Neural cell (in vitro differentiated cells): ENCODE results near the gene SPATA31C2. TPM values are rescaled to one million over a fixed set of nuclear protein-coding genes. Genes with fewer than 3 reads are reported as not detected.

Experiments used
- H2AFZ ChIP-seq: fragments of 200-600, 300-800 bp; sonication (generic), shearing (Covaris generic); 2 replicates; pipeline ENCODE4 v1.6.0; 2014; ENCODE audit warnings: low read depth, mild to moderate bottlenecking, antibody characterized with exemption, low read length, moderate library complexity
- H3F3A ChIP-seq: fragments of 200-600 bp; shearing (Covaris generic); 2 replicates; pipeline ENCODE4 v1.6.1; 2016; ENCODE audit warnings: mild to moderate bottlenecking, moderate library complexity, mixed read lengths, antibody characterized with exemption, low read length; ENCODE audit not compliant: insufficient read depth, poor library complexity, severe bottlenecking
- H3K27ac ChIP-seq: fragments of 200-600, 300-800 bp; sonication (generic), shearing (Covaris generic); 2 replicates; pipeline ENCODE4 v1.5.1; 2014; ENCODE audit warnings: mild to moderate bottlenecking, low read length, moderate library complexity
- H3K27me3 ChIP-seq: fragments of 300-800, 200-600 bp; sonication (generic), shearing (Covaris generic); 2 replicates; pipeline ENCODE4 v1.6.0; 2014; ENCODE audit warnings: mild to moderate bottlenecking, low read depth, low read length, moderate library complexity; ENCODE audit not compliant: insufficient read depth
- H3K36me3 ChIP-seq: fragments of 300-800, 200-600 bp; sonication (generic), shearing (Covaris generic); 2 replicates; pipeline ENCODE4 v1.5.1; 2014; ENCODE audit warnings: mild to moderate bottlenecking, antibody characterized with exemption, low read length, moderate library complexity; ENCODE audit not compliant: insufficient read depth
- H3K4me2 ChIP-seq: fragments of 300-800, 200-600 bp; sonication (generic), shearing (Covaris generic); 2 replicates; pipeline ENCODE4 v1.6.0; 2014; ENCODE audit warnings: mild to moderate bottlenecking, low read length
- H3K4me3 ChIP-seq: fragments of 300-800, 200-600 bp; sonication (generic), shearing (Covaris generic); 2 replicates; pipeline ENCODE4 v1.5.1; 2014; ENCODE audit warnings: mild to moderate bottlenecking, low read length, moderate library complexity
- H3K79me2 ChIP-seq: fragments of 200-600 bp; shearing (Covaris generic); replicated peaks from 2 replicates; pipeline ENCODE4 v1.6.0; 2014; ENCODE audit warnings: mild to moderate bottlenecking, low read length, moderate library complexity; ENCODE audit not compliant: insufficient read depth
- H3K9ac ChIP-seq: fragments of 300-800, 200-600 bp; sonication (generic), shearing (Covaris generic); 2 replicates; pipeline ENCODE4 v1.6.1; 2016; ENCODE audit warnings: mild to moderate bottlenecking, low read length, mixed read lengths
- H3K9me2 ChIP-seq: fragments of 200-600 bp; shearing (Covaris generic); 2 replicates; pipeline ENCODE4 v1.6.1; 2016; ENCODE audit warnings: mild to moderate bottlenecking, low read length, mixed read lengths; ENCODE audit not compliant: insufficient read depth
- H3K9me3 ChIP-seq: fragments of 200-600, 300-800 bp; sonication (generic), shearing (Covaris generic); 2 replicates; pipeline ENCODE4 v1.6.1; 2016; ENCODE audit warnings: mild to moderate bottlenecking, mixed run types, low read length, moderate library complexity, mixed read lengths
- H4K20me1 ChIP-seq: fragments of 200-600 bp; shearing (Covaris generic); 2 replicates; pipeline ENCODE4 v1.6.1; 2016; ENCODE audit warnings: mild to moderate bottlenecking, mixed run types; ENCODE audit not compliant: insufficient read depth
- EP300 ChIP-seq: fragments of 450-650 bp; conservative IDR thresholded peaks from 2 replicates; pipeline ENCODE4 v1.6.1; 2014; ENCODE audit warnings: antibody characterized with exemption, mild to moderate bottlenecking, moderate library complexity; ENCODE audit not compliant: poor library complexity, severe bottlenecking
- EZH2 ChIP-seq: fragments of 200-600, 300-800 bp; shearing (Covaris generic), sonication (generic); IDR thresholded peaks from 2 replicates; pipeline ENCODE4 v1.6.1; 2014; ENCODE audit warnings: antibody characterized with exemption, low read length, borderline replicate concordance, mild to moderate bottlenecking; ENCODE audit not compliant: insufficient read depth, poor library complexity, severe bottlenecking
- MXI1 ChIP-seq: fragments of 450-650 bp; conservative IDR thresholded peaks from 2 replicates; pipeline ENCODE4 v1.6.1; 2014; ENCODE audit warnings: antibody characterized with exemption, mild to moderate bottlenecking; ENCODE audit not compliant: poor library complexity, severe bottlenecking
- POLR2AphosphoS5 ChIP-seq: IDR thresholded peaks from 2 replicates; pipeline ENCODE4 v1.6.1; 2012
- RAD21 ChIP-seq: fragments of 450-650 bp; conservative IDR thresholded peaks from 2 replicates; pipeline ENCODE4 v1.6.1; 2014; ENCODE audit warnings: antibody characterized with exemption, mild to moderate bottlenecking, moderate library complexity
- SMC3 ChIP-seq: fragments of 450-650 bp; conservative IDR thresholded peaks from 2 replicates; pipeline ENCODE4 v1.6.1; 2014; ENCODE audit warnings: antibody characterized with exemption, mild to moderate bottlenecking, moderate library complexity; ENCODE audit not compliant: poor library complexity
- TAF1 ChIP-seq: IDR thresholded peaks from 2 replicates; pipeline ENCODE4 v1.6.1; 2012; ENCODE audit warnings: low read depth
- polyA plus RNA-seq: library from polyadenylated mRNA; depleted of rRNA; stranded (reverse); fragments of >200 nt; gene quantifications from 2 replicates; pipeline ENCODE4 v1.2.3, GENCODE V29; 2014
- TF ChIP-seq, protein P1 (sequence below): fragments of 450-650 bp; IDR thresholded peaks from 2 replicates; pipeline ENCODE4 v1.5.1; 2014; ENCODE audit warnings: antibody characterized with exemption, mild to moderate bottlenecking, moderate library complexity; ENCODE audit not compliant: poor library complexity, severe bottlenecking
- TF ChIP-seq, protein P2 (sequence below): IDR thresholded peaks from 2 replicates; pipeline ENCODE4 v1.6.1; 2012; ENCODE audit warnings: borderline replicate concordance

SPATA31C2 gene
- polyA plus RNA-seq, 1 donor from 2014 or later: not detected

DNA sequence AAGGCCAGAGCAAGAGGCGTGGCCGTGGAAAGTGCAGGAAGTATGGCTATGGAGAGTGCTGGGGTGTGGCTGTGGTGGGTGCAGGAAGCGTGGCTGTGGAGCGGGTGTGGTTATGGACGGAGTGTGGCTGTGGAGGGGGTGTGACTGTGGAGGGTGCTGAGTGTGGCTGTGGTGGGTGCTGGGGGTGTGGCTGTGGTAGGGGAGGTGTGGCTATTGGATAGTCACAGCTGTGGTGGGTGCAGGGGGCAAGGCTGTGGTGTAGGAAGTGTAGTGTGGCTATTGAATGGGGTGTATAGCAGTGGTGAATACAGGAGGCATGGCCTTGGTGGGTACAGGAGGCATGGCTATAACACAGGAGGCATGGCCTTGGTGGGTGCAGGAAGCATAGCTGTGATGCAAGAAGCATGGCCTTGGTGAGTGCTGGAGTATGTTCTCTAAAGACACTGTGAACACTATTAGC is 40.8 kb upstream of the SPATA31C2 start:
- Histone ChIP-seq H3K9me3 (no peaks in the 10 kb centered on the region), H3K9ac (no peak overlapping the region), H2AFZ (no peak overlapping the region)

DNA sequence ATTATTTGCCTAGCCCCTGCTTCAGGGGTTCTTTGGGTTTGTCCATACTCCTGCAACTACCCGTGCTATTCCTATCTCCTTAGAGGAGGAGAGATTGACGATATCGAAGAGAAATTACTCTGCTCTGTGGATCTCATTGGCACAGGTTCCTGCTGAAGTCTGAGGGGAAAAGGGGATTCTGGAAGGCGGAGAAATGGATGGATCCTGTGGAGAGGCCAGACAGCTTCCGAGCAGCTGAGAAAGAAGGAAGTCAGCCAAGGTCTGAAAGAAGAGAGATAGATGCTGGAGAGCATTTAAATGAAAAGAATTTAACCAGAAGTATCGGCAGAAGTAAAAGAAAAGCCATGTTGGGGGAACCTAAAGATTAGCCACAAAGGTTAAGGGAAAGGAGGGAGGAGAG is 40.4 kb upstream of the SPATA31C2 start:
- TF ChIP-seq SMC3 (no peak), TAF1 (no peak), EP300 (no peak), MXI1 (no peak)
- TF ChIP-seq, protein P1, sequence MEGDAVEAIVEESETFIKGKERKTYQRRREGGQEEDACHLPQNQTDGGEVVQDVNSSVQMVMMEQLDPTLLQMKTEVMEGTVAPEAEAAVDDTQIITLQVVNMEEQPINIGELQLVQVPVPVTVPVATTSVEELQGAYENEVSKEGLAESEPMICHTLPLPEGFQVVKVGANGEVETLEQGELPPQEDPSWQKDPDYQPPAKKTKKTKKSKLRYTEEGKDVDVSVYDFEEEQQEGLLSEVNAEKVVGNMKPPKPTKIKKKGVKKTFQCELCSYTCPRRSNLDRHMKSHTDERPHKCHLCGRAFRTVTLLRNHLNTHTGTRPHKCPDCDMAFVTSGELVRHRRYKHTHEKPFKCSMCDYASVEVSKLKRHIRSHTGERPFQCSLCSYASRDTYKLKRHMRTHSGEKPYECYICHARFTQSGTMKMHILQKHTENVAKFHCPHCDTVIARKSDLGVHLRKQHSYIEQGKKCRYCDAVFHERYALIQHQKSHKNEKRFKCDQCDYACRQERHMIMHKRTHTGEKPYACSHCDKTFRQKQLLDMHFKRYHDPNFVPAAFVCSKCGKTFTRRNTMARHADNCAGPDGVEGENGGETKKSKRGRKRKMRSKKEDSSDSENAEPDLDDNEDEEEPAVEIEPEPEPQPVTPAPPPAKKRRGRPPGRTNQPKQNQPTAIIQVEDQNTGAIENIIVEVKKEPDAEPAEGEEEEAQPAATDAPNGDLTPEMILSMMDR: no peak
- Histone ChIP-seq H3K4me2 (no peak overlapping the region), H2AFZ (no peak overlapping the region), H3K9me3 (no peaks in the 10 kb centered on the region), H3F3A (no peaks in the 10 kb centered on the region), H4K20me1 (no peaks in the 10 kb centered on the region), H3K4me3 (no peak overlapping the region), H3K9me2 (no peaks in the 10 kb centered on the region), H3K79me2 (no peaks in the 10 kb centered on the region), H3K27ac (no peak overlapping the region), H3K36me3 (no peaks in the 10 kb centered on the region), H3K27me3 (no peaks in the 10 kb centered on the region), H3K9ac (no peak overlapping the region)

More for the DNA sequence above, 40.8 kb upstream of the SPATA31C2 start:
- Histone ChIP-seq H3K4me3 (no peak overlapping the region), H3F3A (no peaks in the 10 kb centered on the region), H3K9me2 (no peaks in the 10 kb centered on the region), H3K36me3 (no peaks in the 10 kb centered on the region), H3K79me2 (no peaks in the 10 kb centered on the region), H3K27ac (no peak overlapping the region), H3K4me2 (no peak overlapping the region), H3K27me3 (no peaks in the 10 kb centered on the region), H4K20me1 (no peaks in the 10 kb centered on the region)
- TF ChIP-seq EP300 (no peak), SMC3 (no peak), TAF1 (no peak), EZH2 (no peak), RAD21 (no peak), POLR2AphosphoS5 (no peak), MXI1 (no peak)
- TF ChIP-seq, protein P1: no peak
- TF ChIP-seq, protein P2, sequence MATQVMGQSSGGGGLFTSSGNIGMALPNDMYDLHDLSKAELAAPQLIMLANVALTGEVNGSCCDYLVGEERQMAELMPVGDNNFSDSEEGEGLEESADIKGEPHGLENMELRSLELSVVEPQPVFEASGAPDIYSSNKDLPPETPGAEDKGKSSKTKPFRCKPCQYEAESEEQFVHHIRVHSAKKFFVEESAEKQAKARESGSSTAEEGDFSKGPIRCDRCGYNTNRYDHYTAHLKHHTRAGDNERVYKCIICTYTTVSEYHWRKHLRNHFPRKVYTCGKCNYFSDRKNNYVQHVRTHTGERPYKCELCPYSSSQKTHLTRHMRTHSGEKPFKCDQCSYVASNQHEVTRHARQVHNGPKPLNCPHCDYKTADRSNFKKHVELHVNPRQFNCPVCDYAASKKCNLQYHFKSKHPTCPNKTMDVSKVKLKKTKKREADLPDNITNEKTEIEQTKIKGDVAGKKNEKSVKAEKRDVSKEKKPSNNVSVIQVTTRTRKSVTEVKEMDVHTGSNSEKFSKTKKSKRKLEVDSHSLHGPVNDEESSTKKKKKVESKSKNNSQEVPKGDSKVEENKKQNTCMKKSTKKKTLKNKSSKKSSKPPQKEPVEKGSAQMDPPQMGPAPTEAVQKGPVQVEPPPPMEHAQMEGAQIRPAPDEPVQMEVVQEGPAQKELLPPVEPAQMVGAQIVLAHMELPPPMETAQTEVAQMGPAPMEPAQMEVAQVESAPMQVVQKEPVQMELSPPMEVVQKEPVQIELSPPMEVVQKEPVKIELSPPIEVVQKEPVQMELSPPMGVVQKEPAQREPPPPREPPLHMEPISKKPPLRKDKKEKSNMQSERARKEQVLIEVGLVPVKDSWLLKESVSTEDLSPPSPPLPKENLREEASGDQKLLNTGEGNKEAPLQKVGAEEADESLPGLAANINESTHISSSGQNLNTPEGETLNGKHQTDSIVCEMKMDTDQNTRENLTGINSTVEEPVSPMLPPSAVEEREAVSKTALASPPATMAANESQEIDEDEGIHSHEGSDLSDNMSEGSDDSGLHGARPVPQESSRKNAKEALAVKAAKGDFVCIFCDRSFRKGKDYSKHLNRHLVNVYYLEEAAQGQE: no peak
